Endothelial cell of umbilical vein (primary cell): Measurements from ENCODE around the gene CTDSP1. TPM values are rescaled to one million over a fixed set of nuclear protein-coding genes. Genes with fewer than 3 reads are reported as not detected.

Experiments used
- BruUV-seq: library from RNA; stranded (reverse); fragments of 400-500 nt; replicated peaks from 2 replicates; lab custom pipeline; 2021; lab: Mats Ljungman, UMichigan
- CTCF ChIA-PET: fragments of 300-600, 350-600 bp; sonication (Branson Sonifier 250); formaldehyde crosslinking; loops from one replicate; lab custom pipeline; 2021; ENCODE audit warnings: antibody characterized with exemption, inconsistent platforms; lab: Charles Lee
- POLR2A ChIA-PET: fragments of 300-600, 350-600 bp; sonication (Branson Sonifier 250); formaldehyde crosslinking; loops from one replicate; lab custom pipeline; 2021; ENCODE audit warnings: antibody characterized with exemption, inconsistent platforms; lab: Charles Lee
- DNase-seq: peaks from one replicate; pipeline ENCODE4 v3.0.0-alpha.2; 2011; ENCODE audit warnings: low read depth, low spot score
- FAIRE-seq: peaks from 2 replicates; lab custom pipeline; 2011; peaks lifted over from hg19 to GRCh38; lab: Jason Lieb, UNC
- H2AFZ ChIP-seq: 2 replicates; pipeline ENCODE4 v1.6.0; 2012; ENCODE audit warnings: low read depth, low read length, control low read depth, inconsistent platforms
- H3K27ac ChIP-seq: 2 replicates; pipeline ENCODE4 v1.5.1; 2011; ENCODE audit warnings: low read depth, mild to moderate bottlenecking, control low read depth, low read length, moderate library complexity; ENCODE audit not compliant: insufficient read depth
- H3K27me3 ChIP-seq, 2 experiments: 2 replicates each; pipeline versions ENCODE4 v1.6.0 to v1.6.1; 2011; ENCODE audit warnings: low read length in 2 of 2, mixed read lengths in 1 of 2; ENCODE audit not compliant: control insufficient read depth in 2 of 2, insufficient read depth in 2 of 2
- H3K36me3 ChIP-seq, 2 experiments: 2 replicates in 1 of 2; 3 replicates in 1 of 2; pipeline ENCODE4 v1.5.1; 2011; ENCODE audit warnings: low read length in 2 of 2, mild to moderate bottlenecking in 1 of 2, moderate library complexity in 1 of 2; ENCODE audit not compliant: control insufficient read depth in 2 of 2, insufficient read depth in 2 of 2; ENCODE audit errors: extremely low read depth in 1 of 2
- H3K4me1 ChIP-seq: 3 replicates; pipeline ENCODE4 v1.5.1; 2011; ENCODE audit warnings: mild to moderate bottlenecking, low read length; ENCODE audit not compliant: control insufficient read depth, insufficient read depth; ENCODE audit errors: extremely low read depth
- H3K4me2 ChIP-seq: 2 replicates; pipeline ENCODE4 v1.6.1; 2011; ENCODE audit warnings: low read length, control low read depth, mixed read lengths; ENCODE audit not compliant: insufficient read depth
- H3K4me3 ChIP-seq, 3 experiments: fragments of 200-600 bp in 1 of 3; sonication (generic), shearing (Covaris generic) in 1 of 3; replicated peaks in 1 of 3; 2 replicates each; pipeline ENCODE4 v1.5.1; 2011 to 2016; ENCODE audit warnings: control low read depth in 3 of 3, low read length in 3 of 3, mild to moderate bottlenecking in 2 of 3, inconsistent platforms in 1 of 3, low read depth in 1 of 3, moderate library complexity in 1 of 3; ENCODE audit not compliant: insufficient read depth in 1 of 3
- H3K79me2 ChIP-seq: 2 replicates; pipeline ENCODE4 v1.6.0; 2012; ENCODE audit warnings: low read length, inconsistent platforms; ENCODE audit not compliant: control insufficient read depth, insufficient read depth
- H3K9ac ChIP-seq: replicated peaks from 2 replicates; pipeline ENCODE3; 2011; ENCODE audit warnings: low read length, control low read depth; ENCODE audit not compliant: insufficient read depth; ENCODE audit errors: extremely low read depth
- H3K9me1 ChIP-seq: replicated peaks from 3 replicates; pipeline ENCODE4 v1.6.0; 2011; ENCODE audit warnings: mild to moderate bottlenecking, low read length; ENCODE audit not compliant: control insufficient read depth, insufficient read depth; ENCODE audit errors: extremely low read depth
- H3K9me3 ChIP-seq: replicated peaks from 2 replicates; pipeline ENCODE4 v1.5.1; 2012; ENCODE audit warnings: low read length, inconsistent platforms; ENCODE audit not compliant: control insufficient read depth, insufficient read depth
- H4K20me1 ChIP-seq: replicated peaks from 2 replicates; pipeline ENCODE3; 2011; ENCODE audit warnings: mild to moderate bottlenecking, low read length; ENCODE audit not compliant: control insufficient read depth, insufficient read depth; ENCODE audit errors: extremely low read depth
- EZH2 ChIP-seq: IDR thresholded peaks from 2 replicates; pipeline ENCODE4 v1.6.1; 2012; ENCODE audit warnings: borderline replicate concordance, low read depth, mild to moderate bottlenecking, moderate library complexity, low read length, inconsistent platforms; ENCODE audit not compliant: severe bottlenecking
- FOS ChIP-seq: IDR thresholded peaks from 2 replicates; pipeline ENCODE4 v1.6.1; 2011; ENCODE audit warnings: mild to moderate bottlenecking, low read length, moderate library complexity, borderline replicate concordance; ENCODE audit not compliant: insufficient read depth
- GATA2 ChIP-seq: IDR thresholded peaks from 2 replicates; pipeline ENCODE4 v1.7.0; 2011; ENCODE audit warnings: low read depth, mild to moderate bottlenecking, moderate library complexity, mixed read lengths, low read length; ENCODE audit not compliant: insufficient read length, insufficient read depth
- JUN ChIP-seq: IDR thresholded peaks from 2 replicates; pipeline ENCODE4 v1.6.1; 2011; ENCODE audit warnings: borderline replicate concordance, low read depth; ENCODE audit not compliant: insufficient read length, insufficient read depth
- MAX ChIP-seq: IDR thresholded peaks from 2 replicates; pipeline ENCODE4 v1.6.1; 2011; ENCODE audit not compliant: insufficient read depth, insufficient read length
- MYC ChIP-seq: IDR thresholded peaks from one replicate; pipeline ENCODE4 v1.6.1; 2011; ENCODE audit warnings: mild to moderate bottlenecking, low read depth, low read length
- POLR2A ChIP-seq: IDR thresholded peaks from 2 replicates; pipeline ENCODE4 v1.6.1; 2012; ENCODE audit warnings: low read depth, mild to moderate bottlenecking, control low read depth, low read length
- POLR2AphosphoS5 ChIP-seq: IDR thresholded peaks from 2 replicates; pipeline ENCODE4 v1.6.1; 2012; ENCODE audit warnings: low read depth, mild to moderate bottlenecking, control low read depth, low read length, moderate library complexity; ENCODE audit not compliant: insufficient read depth
- dilution Hi-C: fragments of 300-500 bp; cut with MboI; formaldehyde crosslinking; loops from one replicate; pipeline ENCODE4 v1.15.0; 2019; ENCODE audit warnings: low sequenced_read_pairs; ENCODE audit not compliant: extremely low pct_ligation_motif_present
- intact Hi-C: fragments of 100-400 bp; cut with micrococcal nuclease; formaldehyde crosslinking; loops from one replicate; pipeline ENCODE4 v1.10.0; 2022
- polyA plus RNA-seq, 4 experiments: library from polyadenylated mRNA; depleted of rRNA in 3 of 4; stranded (reverse) in 3 of 4; unstranded in 1 of 4; fragments of >200 nt; gene quantifications; 2 replicates each; pipeline versions ENCODE4 v1.2.1 to v1.2.3, GENCODE V29; 2011 to 2012; ENCODE audit warnings: missing spikeins in 1 of 4
- total RNA-seq: library from RNA; stranded (reverse); gene quantifications from 2 replicates; pipeline ENCODE4 v1.2.3, GENCODE V29; 2021
- TF ChIP-seq, protein P1 (sequence below), 2 donors: IDR thresholded peaks; 1 replicate in 1 of 2; 2 replicates in 1 of 2; pipeline ENCODE4 v1.5.1; 2011; ENCODE audit warnings: low read length in 2 of 2, mild to moderate bottlenecking in 2 of 2, moderate library complexity in 2 of 2, control low read depth in 1 of 2, inconsistent platforms in 1 of 2, low read depth in 1 of 2; ENCODE audit not compliant: insufficient read depth in 1 of 2; ENCODE audit errors: extremely low read depth in 1 of 2

The CTDSP1 gene
- total and polyA plus RNA-seq, 2 donors (not counting 3 experiments of a cell fraction or from before 2014, with no cell fraction given) = 86.1 to 112 TPM

- no peaks in the 10 kb centered on the region for H3K79me2 ChIP-seq
- H3K9ac ChIP-seq = no peak overlapping the region
- H3K4me3 ChIP-seq = no peak overlapping the region
- no peaks in the 10 kb centered on the region for H3K9me3 ChIP-seq
- CTCF ChIA-PET = no interaction called here
- TF ChIP-seq POLR2AphosphoS5 (no peak), JUN (no peak), GATA2 (no peak), MAX (no peak), EZH2 (no peak), FOS (no peak), MYC (no peak), POLR2A (no peak)
- TF ChIP-seq, protein P1, sequence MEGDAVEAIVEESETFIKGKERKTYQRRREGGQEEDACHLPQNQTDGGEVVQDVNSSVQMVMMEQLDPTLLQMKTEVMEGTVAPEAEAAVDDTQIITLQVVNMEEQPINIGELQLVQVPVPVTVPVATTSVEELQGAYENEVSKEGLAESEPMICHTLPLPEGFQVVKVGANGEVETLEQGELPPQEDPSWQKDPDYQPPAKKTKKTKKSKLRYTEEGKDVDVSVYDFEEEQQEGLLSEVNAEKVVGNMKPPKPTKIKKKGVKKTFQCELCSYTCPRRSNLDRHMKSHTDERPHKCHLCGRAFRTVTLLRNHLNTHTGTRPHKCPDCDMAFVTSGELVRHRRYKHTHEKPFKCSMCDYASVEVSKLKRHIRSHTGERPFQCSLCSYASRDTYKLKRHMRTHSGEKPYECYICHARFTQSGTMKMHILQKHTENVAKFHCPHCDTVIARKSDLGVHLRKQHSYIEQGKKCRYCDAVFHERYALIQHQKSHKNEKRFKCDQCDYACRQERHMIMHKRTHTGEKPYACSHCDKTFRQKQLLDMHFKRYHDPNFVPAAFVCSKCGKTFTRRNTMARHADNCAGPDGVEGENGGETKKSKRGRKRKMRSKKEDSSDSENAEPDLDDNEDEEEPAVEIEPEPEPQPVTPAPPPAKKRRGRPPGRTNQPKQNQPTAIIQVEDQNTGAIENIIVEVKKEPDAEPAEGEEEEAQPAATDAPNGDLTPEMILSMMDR (IDR thresholded peaks at IDR 0.05; ENCODE audit: extremely low read depth in 1 of 2, insufficient read depth in 1 of 2, low read depth in 1 of 2, low read length in 2 of 2) = no peak
- H2AFZ ChIP-seq = no peak overlapping the region
- DNase-seq = no peak
- intact Hi-C loops = no loop called here
- POLR2A ChIA-PET = no interaction called here
- dilution Hi-C loops = no loop called here
- BruUV-seq = no TSS peak
- no peak for FAIRE-seq
- no peak overlapping the region for H3K27ac ChIP-seq
- H3K27me3 ChIP-seq = no peaks in the 10 kb centered on the region
- H3K4me1 ChIP-seq = no peaks in the 10 kb centered on the region
- H3K36me3 ChIP-seq = no peaks in the 10 kb centered on the region
- H4K20me1 ChIP-seq = no peaks in the 10 kb centered on the region
- H3K9me1 ChIP-seq = no peaks in the 10 kb centered on the region
- no peak overlapping the region for H3K4me2 ChIP-seq
Measured at GRCh38 chr2:218364196-218364595, 35.5 kb upstream of the CTDSP1 start.
